ENCODE data around the gene CABCOCO1.
"Not testable (repeated sequence)": the region's sequence is repeated elsewhere in the genome, so short reads cannot be mapped to it uniquely, and the experiment has no call there.

The CABCOCO1 gene

DNA sequence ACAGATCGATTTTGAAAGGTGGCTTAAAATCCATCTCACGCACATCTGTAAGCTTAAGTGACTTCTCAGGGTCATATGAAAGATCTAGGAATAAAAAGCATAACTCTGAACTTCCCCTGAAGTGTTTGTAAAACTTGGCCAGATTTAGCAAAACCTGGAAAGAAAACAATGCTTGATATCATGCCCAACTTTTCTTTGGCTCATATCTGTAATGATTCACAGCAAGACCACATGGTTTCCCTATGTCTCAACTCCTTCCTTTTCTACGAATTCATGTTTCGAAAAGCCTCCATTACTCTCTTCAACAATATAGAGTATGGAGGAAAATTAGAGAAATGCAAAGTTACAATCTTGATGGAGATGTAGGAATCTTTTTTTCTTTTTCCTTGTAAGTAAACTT, 20.1 kb upstream of the CABCOCO1 start:
- no peak for DNase-seq (ENCODE audit: low read depth, low spot score)

GRCh38 chr10:61643316-61643751, 19.4 kb upstream of the CABCOCO1 start:
- DNase-seq (ENCODE audit: low read depth, low spot score), result no peak

- no peak for DNase-seq (ENCODE audit: low read depth, low spot score)
These were observed 9.0 kb upstream of the CABCOCO1 start for GRCh38 chr10:61653699-61654098.

DNA sequence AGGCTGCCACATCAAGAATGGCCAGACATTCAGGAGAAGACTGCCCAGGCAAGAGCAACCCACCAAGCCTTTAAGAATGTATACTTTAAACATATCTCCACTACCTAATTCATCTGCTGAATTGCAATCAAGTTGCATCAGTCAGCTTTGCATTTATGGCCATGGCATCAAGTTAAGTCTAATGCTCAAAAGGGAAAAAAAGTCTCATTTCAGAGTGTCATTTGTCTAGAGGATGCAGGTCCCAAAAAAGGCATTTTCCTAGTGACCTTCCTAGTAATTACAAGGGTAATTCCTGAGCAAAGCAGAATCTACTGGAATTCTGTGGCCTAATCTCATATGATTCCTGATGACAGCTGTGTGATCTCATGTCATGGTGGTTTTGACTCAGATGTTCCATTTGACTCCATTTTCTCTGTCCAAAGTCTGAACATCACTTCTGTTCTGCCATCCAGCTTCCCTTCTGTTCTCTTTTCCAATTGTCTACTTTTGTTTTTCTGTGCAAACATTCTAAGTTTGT, 7.3 kb upstream of the CABCOCO1 start:
- no peak for DNase-seq (ENCODE audit: low read depth, low spot score)

- DNase-seq (ENCODE audit: low read depth, low spot score), result no peak
These were observed 737 bp downstream of the CABCOCO1 start for GRCh38 chr10:61663466-61663865.

- no peak for DNase-seq (ENCODE audit: low read depth, low spot score)
These were observed 2.3 kb downstream of the CABCOCO1 start for GRCh38 chr10:61664985-61665384.

GRCh38 chr10:61669161-61669725, 6.5 kb downstream of the CABCOCO1 start:
- no peak for DNase-seq (ENCODE audit: low read depth, low spot score)

- no peak for DNase-seq (ENCODE audit: low read depth, low spot score)
These were observed 7.1 kb downstream of the CABCOCO1 start for GRCh38 chr10:61669849-61670248.

- DNase-seq (ENCODE audit: low read depth, low spot score), result no peak
These were observed 10.6 kb downstream of the CABCOCO1 start for GRCh38 chr10:61673360-61673759.

DNA sequence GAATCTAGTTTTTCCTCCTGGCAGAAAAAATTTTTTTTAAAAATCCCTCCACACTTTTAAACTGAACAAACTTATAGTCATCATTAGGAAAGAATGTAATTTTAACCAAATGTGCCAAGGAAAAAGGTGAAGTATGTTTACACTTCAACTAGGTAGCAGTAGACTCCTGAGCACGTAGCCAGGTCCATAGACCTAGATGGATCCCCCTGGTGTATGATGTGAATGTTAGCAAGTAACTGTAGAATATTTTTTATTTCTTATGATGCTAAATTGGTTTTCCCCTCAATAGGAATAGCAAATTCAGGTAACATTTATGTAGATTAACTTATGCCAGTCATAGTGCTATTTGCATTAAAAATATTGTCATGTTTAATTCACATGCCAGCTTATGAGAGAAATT, 19.6 kb downstream of the CABCOCO1 start:
- DNase-seq (ENCODE audit: low read depth, low spot score), result no peak

- no peak for DNase-seq (ENCODE audit: low read depth, low spot score)
These were observed 20.6 kb downstream of the CABCOCO1 start for GRCh38 chr10:61683319-61683718.

DNA sequence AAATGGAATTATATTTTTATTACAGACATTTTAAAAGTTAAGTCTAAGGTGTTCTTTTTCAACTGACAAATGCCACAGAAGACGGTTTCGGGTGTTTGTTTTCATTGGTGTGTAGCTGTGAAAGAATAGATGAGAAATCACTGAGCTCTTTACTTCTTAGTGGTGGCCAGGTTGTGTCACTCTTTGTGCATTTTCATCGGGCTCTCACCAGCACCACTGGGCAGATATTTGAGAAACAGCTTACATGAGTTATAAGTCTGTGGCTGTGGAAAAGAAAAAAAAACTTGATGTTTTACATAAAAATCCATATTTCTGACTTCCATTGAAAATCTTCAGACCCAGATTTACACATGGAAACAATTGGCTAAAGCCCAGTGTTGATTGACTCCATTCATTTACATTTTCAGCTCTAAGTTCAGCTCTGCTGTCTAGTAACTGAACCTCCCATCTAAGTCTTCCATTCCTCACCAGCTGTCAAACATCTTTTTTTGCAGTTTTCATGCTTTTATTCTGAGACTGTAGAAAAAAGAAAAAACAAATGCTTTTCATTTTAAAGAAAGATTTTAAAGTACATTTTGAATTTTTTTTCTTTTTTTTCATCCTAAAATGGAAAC, 22.3 kb downstream of the CABCOCO1 start:
- no peak for DNase-seq (ENCODE audit: low read depth, low spot score)

GRCh38 chr10:61688551-61689308, 26.0 kb downstream of the CABCOCO1 start:
- DNase-seq (ENCODE audit: low read depth, low spot score), result no peak

- not testable (repeated sequence) for DNase-seq (ENCODE audit: low read depth, low spot score)
These were observed 28.9 kb downstream of the CABCOCO1 start for GRCh38 chr10:61691667-61692066.

- DNase-seq (ENCODE audit: low read depth, low spot score), result no peak
These were observed 29.8 kb downstream of the CABCOCO1 start for GRCh38 chr10:61692447-61693010.

DNA sequence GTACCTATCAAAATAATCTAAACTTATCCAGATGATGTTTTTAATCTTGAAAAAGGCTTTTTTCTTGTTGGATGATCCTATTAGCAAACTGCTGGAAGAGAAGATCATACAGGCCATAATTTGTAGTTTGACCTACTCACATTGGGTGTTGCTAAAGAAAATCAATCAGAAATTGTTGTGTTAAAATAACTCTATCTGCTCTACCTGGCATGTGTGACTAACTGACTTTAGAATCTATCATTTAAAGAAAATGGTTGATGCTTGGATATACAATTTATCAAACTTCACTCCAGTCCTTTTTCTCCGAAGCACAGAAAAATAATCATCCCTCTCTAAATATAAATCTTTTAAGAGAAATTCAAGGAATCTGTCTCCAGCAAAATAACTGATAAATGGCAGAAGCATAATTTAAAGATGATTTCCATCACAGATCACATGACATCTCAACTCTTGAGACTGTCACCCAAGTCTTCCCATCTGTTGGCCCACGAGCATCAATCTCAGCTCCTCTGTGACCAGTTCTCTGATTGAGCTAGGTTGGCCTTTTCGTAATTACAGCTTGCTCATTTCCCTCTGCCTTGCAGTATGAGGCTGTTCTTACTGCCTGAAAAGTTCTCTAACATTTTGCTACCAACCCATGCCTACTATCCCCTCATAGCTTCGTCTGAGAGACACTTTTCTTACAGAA, 36.4 kb downstream of the CABCOCO1 start:
- DNase-seq (ENCODE audit: low read depth, low spot score), result no peak

DNA sequence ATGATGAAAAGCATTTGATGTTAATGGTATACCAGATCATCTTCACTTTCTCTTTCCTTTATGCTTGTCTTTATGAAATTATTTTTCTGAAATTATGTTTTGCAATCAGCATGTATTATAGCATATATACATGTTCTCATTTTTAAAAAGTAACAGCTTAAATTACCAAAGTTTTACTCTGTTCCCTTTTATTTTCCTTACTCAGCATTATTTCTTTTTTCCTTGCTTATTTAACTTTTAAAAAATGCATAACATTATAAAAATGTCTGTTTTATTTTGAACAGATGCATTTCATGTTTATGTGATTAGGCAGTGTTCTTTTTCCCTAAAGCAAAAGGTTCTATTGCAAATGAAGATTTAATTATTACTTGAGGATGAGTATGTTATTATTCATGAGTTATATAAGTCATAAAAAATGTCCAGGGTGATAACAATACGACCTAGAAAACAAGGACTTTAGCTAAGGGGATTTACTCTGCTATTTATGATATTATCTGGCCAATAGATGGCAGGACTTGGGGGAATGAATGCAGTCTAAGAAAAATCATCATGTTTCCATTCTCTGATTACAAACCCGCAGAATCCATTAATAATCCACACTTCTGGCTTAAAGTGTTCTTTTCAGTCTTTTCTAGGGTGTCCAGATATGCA, 38.5 kb downstream of the CABCOCO1 start:
- DNase-seq (ENCODE audit: low read depth, low spot score), result no peak

DNA sequence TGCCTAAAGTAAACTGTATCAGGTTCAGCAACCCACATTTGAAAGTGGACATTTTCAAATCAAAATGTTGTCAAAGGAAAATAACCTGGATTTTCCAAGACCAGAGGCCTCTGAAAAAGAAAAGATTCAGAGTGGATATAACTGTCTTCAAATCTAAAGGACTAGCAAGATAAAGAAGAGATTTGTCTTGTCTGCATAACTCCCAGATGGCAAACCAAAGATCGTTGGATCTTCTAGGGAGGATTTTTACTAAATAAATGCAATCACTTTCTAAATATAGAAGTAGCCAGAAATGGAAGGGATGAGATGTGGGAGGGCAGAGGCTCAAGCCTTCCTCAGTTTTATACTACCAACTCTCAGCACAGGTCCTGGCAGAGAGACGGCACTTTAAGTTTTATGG, 39.0 kb downstream of the CABCOCO1 start:
- no peak for DNase-seq (ENCODE audit: low read depth, low spot score)

DNA sequence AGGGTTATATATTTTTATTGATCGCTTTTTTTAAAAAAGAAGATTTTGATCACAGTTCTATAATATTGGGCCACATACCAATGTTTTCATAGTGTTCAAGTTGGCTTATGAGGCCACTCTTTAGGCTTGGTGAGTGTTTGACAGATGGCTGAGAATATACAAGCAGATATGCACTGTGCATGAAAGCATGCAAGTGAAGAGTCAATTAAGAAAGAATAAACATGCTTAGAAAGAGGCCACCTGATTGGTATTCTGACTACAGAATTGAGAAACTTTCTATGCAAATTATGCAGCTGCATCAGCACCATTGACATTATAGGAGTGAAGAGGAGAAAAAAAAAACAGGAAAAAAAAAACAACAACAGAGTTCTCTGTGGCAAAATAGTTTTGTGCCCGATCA, 39.9 kb downstream of the CABCOCO1 start:
- no peak for DNase-seq (ENCODE audit: low read depth, low spot score)

DNA sequence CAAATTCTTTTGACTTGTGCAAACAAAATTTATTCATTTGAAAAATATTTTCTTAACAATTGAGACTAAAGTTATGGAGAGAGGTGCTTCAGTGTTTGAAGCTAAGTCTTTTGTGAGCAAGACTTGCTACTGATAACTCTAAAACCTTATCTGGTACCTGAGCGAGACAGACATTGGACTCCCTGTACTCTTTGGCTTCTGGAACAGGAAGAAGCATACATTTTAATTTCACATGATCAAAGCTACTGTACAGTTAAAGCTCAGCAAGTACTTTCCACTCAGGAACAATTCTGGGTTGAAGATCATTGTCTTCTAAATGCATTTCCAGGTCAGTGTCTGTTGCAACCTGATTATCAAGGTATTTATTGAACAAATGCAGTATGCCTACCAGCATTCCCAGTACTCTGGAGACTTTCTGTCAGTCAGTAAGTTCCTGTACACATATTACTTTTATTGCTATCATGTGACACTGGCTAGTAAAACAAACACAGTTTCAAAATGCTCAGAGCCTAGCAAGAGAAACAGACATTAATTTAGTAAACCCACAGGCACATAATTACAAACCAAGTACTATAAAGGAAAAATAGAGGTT, 42.4 kb downstream of the CABCOCO1 start:
- no peak for DNase-seq (ENCODE audit: low read depth, low spot score)

DNA sequence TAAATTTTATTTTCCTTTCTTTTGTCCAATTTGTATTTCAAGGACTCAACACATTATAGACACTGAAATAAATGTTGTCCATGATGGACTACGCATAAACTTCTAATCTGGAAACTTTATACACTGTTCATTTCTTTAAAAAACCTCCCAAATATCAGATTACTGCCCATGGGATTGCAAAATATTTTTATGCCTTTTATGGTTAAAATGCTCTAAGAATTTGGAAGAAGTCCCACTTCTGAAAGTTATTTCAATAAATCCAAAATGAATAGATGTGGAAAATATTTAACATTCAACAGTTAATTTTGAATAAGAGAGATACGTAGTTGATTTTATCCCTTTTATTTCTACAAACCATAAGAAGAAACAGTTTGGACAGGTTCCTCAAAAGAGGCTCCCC, 46.1 kb downstream of the CABCOCO1 start:
- no peak for DNase-seq (ENCODE audit: low read depth, low spot score)
